Measurements from ENCODE around the gene SFMBT1.
"Not testable (repeated sequence)": the region's sequence is repeated elsewhere in the genome, so short reads cannot be mapped to it uniquely, and the experiment has no call there.

Gene SFMBT1

DNA sequence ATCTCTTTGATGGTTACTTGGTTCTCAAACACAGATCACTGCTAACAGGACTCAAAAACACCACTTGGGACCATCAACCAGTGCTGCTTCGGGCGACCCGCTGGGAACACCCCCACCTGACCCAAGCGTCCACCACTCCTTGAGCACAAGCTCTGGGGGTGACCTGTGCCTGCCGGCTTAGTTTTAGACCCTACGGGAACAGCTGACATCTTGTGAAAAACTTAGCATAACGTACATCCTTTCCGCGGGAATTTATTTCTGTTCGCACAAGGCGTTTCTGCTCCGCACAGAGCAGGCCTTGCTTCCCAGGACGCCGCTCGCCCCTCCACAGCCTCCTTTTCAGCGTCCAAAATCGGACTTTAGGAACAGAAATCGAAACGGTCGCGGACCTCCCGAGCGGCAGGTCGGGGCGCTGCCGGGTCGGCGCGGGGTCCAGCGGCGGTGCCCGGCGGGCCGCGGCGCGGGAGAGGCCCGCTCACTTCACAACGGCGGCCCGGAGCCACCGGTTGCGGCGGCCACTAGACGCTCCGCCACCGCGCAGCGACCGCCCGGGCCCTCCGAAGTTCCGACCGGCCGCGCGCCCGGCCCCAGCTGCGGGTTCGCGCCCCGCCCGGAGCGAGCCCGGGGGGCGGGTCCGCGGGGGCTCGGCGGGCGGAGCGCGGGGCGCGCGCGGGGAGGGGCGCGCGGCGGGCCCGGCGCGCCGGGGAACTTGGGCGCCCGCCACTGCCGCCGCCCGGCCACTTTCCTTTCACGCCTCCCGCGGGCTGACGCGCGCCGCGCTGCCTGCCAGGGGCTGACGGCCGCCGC is 959 bp downstream of the SFMBT1 start:
- intact Hi-C loops (cut with DNase I), result loop anchor here (5.0 kb wide), 1 partner anchor 358 kb away; the partner anchor contains the start of genes GNL3 and PBRM1
- DNase-seq, result peak in 41 of 42 donors; percentile 28 to 86 (median 62)

GRCh38 chr3:53044371-53044710 is 1.5 kb downstream of the SFMBT1 start:
- DNase-seq, result peak in 1 of 42 donors; percentile 33
- intact Hi-C loops (cut with DNase I), result no loop called here

GRCh38 chr3:53043738-53044137 is 2.1 kb downstream of the SFMBT1 start:
- intact Hi-C loops (cut with DNase I), result no loop called here
- no peak for DNase-seq

DNA sequence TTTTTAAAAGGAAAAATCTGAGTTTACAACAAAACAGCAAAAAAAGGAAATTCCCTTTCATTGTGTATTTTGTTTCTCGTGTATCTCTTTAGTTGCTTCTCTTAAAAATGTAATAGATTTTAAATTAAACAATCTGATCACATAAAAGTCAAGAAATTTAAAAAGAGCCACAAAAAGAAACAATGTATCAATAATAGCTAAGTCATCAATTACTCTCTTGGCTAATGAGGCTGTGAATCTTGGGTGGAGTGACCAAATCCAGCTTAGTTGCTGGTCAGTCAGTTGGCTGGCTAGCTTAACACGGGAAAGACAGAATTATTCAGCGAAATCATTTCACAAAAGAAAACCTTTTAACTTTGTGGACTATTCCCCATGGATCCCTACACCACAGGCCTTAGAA is 3.2 kb downstream of the SFMBT1 start:
- intact Hi-C loops (cut with DNase I), result no loop called here
- DNase-seq, result peak in 1 of 42 donors; percentile 31

DNA sequence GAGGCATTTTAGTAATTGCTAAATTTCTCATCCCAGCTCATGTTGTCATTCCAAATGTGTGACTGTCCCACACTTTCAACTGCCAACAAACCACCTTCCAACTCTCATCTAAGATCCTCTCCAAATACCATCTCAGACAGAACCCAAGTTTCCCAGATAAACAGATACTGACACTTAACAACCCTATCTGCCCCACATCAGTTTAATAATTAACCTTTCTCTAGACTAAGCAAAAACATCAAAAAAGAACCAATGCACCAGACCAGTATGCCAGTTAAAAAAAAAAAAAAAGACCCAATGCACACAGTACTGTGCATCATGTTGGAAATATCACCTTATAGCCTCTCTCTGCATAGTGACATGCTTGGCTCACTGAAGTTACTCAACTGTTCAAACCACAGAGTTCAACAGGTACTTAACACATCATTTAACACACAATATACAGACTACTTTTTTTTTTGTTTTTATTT is 5.5 kb downstream of the SFMBT1 start:
- no peak for DNase-seq
- intact Hi-C loops (cut with DNase I), result no loop called here

DNA sequence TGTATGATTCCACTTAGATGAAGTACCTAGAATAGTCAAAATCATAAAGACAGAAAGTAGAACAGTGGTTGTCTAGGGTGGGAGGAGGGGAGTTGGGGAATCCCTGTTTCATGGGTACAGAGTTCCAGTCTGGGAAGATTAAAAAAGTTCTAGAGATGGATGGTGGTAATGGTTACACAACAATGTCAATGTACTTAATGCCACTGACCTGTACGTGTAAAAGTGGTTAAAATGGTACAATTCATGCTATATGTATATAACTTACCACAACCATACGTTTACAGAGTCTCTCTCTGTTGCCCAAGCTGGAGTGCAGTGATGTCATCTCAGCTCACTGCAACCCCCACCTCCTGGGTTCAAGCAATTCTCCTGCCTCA is 6.5 kb downstream of the SFMBT1 start:
- intact Hi-C loops (cut with DNase I), result no loop called here
- no peak for DNase-seq

DNA sequence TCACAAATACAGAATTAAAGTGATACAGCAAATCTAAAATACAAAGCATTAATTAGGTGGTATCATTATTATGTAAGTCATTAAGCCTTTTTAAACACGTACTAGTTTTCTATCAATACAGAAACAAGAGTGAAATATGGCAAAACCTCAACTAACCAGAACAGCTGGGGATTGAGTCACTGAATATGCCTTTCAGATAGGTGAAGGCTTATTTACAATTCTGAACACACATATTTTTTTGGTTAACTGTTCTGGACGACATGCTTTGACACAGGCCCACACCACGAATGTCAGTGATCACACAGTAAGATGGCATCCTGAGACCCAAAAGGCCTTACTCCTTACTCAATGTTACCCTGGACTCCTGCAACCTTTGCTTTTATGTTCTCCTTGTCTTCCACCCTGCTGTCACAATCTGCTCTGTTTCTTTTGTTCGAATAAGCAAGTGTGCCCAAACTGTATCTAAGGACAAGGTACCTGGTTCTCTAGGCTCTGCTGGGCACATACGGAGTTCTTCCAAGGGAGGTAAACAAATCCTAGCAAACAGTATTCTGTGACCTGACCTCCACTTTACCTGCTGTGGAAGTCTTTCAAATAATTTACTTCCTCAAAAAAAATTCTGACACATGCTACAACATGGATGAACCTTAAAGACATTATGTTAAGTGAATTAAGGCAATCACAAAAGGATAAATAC is 7.0 kb downstream of the SFMBT1 start:
- peak in 1 of 42 donors; percentile 22 for DNase-seq
- intact Hi-C loops (cut with DNase I), result no loop called here

- peak in 1 of 42 donors; percentile 34 for DNase-seq
- intact Hi-C loops (cut with DNase I), result no loop called here
Measured at GRCh38 chr3:53035825-53036619, 9.9 kb downstream of the SFMBT1 start.

- DNase-seq; intact Hi-C loops (cut with DNase I): not testable (repeated sequence)
Measured at GRCh38 chr3:53035018-53035417, 10.9 kb downstream of the SFMBT1 start.

DNA sequence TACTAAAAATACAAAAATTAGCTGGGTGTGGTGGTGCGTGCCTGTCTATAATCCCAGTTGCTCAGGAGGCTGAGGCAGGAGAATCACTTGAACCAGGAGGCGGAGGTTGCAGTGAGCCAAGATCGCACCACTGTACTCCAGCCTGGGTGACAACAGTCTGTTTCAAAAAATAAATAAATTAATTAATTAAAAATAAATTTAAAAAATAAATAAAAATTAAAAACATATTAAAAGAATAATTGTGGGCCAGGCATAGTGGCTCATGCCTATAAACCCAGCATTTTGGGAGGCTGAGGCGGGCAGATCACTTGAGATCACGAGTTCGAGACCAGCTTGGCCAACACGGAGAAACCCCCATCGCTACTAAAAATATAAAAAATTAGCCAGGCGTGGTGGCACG is 11.5 kb downstream of the SFMBT1 start:
- DNase-seq; intact Hi-C loops (cut with DNase I): not testable (repeated sequence)

DNA sequence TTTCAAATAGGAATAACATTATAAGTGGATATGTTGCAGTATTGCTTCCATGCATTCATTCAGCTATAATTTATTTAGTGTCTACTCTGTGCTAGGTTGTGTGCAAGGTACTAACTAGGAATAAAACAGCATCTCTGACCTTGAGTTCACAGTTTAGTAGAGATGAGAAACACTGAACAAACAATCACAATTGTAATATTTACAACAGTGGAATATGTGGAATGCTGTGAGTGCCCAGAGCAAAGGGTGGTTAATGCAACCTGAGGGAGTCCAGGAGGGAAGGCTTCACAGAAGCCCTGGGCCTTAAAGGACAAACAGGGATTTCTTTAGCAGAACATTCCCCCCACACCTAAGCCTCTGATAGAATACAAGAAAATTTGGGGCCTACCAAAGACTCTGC is 13.3 kb downstream of the SFMBT1 start:
- intact Hi-C loops (cut with DNase I), result no loop called here
- DNase-seq, result no peak

DNA sequence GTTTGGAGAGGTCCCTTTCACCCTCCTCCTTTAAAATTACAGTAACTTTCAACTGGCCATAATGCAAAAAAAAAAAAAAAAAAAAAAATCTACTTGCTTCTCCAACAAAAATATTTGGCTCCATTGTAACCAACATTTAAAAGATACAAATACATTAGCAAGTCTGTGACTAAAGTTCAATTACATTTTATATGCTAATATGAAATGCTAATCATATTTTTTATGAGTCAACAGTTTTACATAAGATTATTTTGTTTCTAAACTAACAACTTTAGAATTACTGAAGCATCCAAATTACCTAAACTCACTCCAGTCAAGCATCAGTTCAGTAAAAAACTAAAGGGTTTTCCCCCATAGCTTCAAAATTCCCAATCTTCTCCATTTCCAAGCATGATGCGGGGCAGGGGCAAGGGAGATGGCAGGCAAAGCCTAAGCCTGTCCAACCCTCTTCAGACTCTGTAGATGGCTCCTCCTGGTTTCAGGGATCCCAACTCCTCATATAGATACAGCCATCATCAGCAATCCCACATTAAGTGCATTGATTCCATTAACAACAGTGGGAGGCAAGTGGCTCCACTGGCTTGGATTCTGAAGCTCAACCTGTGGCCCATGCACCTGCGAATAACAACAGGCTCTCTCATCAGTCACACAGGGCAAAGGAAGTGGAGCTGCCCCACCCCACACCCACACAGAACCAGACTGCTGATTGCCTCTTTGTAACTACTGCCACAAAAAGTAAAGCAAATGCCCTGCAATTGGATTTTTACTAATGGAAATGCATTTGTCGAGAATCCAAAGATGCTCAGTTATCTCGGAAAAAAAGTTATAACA is 15.0 kb downstream of the SFMBT1 start:
- peak in 2 of 42 donors; percentile 10 to 14 for DNase-seq
- intact Hi-C loops (cut with DNase I), result no loop called here

GRCh38 chr3:53028641-53029040 is 17.2 kb downstream of the SFMBT1 start:
- no peak for DNase-seq
- intact Hi-C loops (cut with DNase I), result no loop called here

DNA sequence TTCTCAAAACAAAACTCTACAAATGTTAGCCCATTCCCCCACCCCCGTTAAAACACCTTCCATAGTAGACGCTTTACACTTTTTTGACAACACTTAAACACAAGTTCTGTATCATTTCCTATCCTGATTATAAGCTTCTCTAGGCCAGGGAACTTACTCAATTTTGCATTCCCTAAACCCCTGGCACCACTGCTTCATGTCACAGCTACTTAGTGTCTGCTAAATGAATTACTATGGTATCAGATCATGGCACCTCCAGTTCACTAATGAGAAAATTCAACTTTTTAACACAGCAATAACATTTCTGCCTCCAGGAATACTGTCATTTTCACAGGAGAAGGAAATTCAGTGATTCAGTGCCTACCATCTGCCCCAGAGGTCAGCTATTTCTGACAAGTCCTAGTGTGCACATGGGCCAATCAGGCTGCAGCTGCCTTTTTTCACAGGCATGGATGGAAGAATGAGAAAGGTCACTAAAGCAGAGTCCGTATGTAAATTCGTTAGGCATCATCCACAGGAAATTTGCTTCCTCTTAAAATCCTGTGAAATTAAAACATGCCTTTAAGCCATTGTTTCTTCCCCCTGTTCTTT is 18.5 kb downstream of the SFMBT1 start:
- intact Hi-C loops (cut with DNase I), result no loop called here
- no peak for DNase-seq

- intact Hi-C loops (cut with DNase I), result no loop called here
- no peak for DNase-seq
Measured at GRCh38 chr3:53026382-53027162, 19.3 kb downstream of the SFMBT1 start.

DNA sequence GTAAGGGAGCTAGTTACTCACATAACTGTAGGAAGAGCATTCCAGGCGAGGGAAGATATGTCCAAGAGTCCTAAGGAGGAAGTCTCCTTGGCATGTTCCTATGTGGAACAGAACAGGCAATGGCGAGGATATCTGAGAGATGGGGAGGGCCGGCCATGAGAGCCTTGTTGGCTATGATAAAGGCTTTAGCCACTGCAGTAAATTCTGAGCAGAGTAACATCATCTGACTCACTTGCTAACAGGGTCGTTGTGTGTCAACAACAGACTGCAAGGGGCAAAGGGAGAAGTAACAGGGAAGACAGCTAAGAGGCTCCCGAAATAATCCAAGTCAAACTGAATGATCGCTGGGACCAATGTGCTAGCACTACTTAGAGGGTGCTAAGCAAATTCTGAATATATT is 21.6 kb downstream of the SFMBT1 start:
- intact Hi-C loops (cut with DNase I), result no loop called here
- no peak for DNase-seq

DNA sequence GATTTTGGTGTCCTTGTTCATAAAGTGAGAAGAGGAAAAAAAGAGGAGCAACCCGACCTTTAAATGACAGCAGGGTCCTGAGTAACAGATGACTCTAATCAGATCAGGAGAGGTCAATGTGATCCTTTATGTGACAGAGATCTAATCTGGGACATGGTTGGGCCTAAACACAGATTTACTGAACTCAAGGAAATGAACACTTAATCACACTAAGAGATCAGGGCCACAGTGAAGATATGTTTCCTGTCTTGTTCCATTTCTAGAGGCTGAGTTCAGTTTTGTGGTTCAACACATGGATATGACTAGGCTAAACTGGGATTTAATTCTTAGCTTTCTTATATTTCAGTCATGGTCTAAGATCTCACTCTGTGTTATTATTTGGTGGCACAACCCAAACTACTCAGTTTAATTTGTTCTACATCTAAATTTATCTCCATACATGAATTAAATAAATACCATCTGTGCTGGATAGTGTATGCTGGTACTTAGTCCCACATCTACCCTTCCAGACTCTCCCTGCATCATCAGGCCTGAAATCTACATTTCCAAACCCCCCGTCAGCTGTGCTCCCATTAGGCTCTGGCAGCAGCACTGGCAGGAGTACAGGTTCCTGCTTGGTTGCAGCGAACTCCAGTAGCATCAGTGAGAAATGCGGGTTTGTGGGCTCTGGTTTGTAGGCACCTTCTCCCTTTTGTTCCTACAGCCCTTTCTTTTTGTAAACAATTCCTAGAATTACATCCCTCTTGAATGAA is 22.6 kb downstream of the SFMBT1 start:
- no peak for DNase-seq

More for the DNA sequence above, 22.6 kb downstream of the SFMBT1 start:
- intact Hi-C loops (cut with DNase I), result no loop called here

All from head of caudate nucleus (tissue), 42 donors.